ENCODE measurements around the gene MANF.

The MANF gene

DNA sequence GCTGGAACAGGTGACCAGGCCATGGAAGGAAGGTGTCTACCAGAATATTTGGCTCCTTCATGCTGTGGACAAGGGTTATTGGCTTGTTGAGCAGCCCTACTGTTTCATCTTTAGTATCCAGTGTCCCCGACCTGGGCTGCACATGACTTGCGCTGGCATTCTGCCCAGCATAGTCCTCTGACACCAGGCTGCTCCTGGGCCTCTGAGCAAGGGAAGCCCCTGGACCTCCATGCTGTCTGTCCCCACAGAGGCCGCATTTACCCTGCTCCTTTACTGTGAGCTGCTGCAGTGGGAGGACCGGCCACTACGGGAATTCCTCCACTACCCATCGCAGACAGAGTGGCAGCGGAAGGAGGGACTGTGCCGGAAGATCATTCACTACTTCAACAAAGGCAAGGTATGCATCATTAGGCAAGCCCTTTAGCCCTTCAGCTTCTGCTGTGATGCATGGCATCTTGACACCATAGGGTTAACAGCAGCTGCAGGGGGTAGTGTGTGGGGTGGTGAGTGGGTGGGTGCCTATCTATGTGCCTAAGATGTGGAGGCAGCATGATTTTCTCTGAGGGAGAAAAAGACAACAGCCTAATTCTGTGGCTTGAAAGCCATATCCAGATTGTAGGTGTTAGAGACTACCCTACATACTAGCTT is 44.0 kb upstream of the MANF start:
- Histone ChIP-seq H3K36me3 (no peaks in the 10 kb centered on the region), H3K4me1 (no peaks in the 10 kb centered on the region), H3K4me3 (ENCODE audit: low read depth, low read length) (no peak overlapping the region), H3K9me3 (no peaks in the 10 kb centered on the region), H3K27me3 (no peaks in the 10 kb centered on the region)
- no peak for DNase-seq
- TF ChIP-seq, protein P1, sequence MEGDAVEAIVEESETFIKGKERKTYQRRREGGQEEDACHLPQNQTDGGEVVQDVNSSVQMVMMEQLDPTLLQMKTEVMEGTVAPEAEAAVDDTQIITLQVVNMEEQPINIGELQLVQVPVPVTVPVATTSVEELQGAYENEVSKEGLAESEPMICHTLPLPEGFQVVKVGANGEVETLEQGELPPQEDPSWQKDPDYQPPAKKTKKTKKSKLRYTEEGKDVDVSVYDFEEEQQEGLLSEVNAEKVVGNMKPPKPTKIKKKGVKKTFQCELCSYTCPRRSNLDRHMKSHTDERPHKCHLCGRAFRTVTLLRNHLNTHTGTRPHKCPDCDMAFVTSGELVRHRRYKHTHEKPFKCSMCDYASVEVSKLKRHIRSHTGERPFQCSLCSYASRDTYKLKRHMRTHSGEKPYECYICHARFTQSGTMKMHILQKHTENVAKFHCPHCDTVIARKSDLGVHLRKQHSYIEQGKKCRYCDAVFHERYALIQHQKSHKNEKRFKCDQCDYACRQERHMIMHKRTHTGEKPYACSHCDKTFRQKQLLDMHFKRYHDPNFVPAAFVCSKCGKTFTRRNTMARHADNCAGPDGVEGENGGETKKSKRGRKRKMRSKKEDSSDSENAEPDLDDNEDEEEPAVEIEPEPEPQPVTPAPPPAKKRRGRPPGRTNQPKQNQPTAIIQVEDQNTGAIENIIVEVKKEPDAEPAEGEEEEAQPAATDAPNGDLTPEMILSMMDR (IDR thresholded peaks at IDR 0.05; ENCODE audit: low read depth, low read length), result no peak

DNA sequence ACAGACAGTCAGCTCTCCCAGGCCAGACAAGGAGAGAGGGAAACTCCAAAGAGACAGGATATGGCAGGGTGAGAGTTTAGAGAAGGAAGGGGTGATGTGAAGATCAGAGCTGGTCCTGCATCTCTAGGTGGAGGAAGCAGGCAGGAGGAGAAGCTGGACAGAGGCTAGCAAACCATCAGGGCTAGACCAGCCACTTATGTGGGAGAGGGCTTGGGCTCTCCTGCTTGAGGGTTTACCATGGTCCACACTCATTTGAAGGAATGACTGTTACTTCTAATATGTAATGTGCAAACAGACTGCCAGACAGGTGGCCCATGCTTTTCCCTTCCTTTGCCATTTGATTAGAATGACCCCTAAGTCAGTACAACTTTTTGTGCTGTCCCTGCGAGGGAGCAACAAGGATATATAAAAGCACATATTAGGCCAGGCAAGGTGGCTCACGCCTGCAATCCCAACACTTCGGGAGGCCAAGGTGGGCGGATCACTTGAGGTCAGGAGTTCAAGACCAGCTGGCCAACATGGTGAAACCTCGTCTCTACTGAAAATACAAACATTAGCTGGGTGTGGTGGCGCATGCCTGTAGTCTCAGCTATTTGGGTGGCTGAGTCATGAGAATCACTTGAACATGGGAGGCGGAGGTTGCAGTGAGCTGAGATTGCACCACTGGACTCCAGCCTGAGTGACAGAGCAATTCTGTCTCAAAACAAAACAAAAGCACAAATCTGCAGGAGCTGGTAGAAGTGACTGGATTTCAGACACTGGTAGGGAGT is 41.0 kb upstream of the MANF start:
- TF ChIP-seq, protein P1 (IDR thresholded peaks at IDR 0.05; ENCODE audit: low read depth, low read length), result no peak
- no peak for DNase-seq
- Histone ChIP-seq H3K4me1 (no peaks in the 10 kb centered on the region), H3K9me3 (no peaks in the 10 kb centered on the region), H3K36me3 (no peaks in the 10 kb centered on the region), H3K27me3 (no peaks in the 10 kb centered on the region), H3K4me3 (ENCODE audit: low read depth, low read length) (no peak overlapping the region)

DNA sequence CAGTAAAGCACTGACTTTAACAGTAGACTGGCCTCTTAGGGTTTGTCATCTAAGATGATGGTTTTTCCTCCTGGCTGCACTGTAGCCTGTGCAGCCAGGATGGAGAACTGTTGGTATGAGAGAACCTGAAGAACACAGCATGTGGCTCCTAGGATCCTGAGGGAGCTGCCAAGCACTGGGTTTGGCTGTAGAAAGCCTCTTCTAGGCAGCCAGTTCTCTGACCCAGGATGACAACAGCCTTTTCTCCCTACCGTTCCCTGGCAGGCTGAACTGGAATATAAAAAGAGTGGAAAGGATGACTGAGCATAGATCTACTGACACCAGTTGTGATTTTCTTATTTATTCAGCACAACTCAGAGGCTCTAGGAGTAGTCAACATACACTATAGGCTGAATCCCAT is 34.3 kb upstream of the MANF start:
- H3K9me3 ChIP-seq, result no peaks in the 10 kb centered on the region
- H3K4me1 ChIP-seq, result no peaks in the 10 kb centered on the region
- DNase-seq, result no peak

DNA sequence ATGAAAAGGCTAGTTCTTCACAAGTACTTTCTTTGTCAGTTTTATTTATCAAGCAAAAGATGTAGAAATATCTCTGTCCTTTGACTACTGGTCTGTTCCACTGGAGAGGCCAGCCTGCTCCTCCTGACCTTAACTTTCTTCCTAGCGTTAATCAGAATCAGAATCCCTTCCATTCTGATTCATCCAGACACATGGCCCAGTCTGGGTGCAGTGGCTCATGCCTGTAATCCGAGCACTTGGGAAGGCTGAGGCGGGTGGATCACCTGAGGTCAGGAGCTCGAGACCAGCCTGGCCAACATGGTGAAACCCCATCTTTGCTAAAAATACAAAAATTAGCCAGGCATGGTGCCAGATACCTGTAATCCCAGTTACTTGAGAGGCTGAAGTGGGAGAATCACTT is 32.0 kb upstream of the MANF start:
- DNase-seq, result no peak
- Histone ChIP-seq H3K4me3 (ENCODE audit: low read depth, low read length) (no peak overlapping the region), H3K9me3 (no peaks in the 10 kb centered on the region), H3K27me3 (no peaks in the 10 kb centered on the region), H3K36me3 (no peaks in the 10 kb centered on the region), H3K4me1 (no peaks in the 10 kb centered on the region)
- TF ChIP-seq, protein P1 (IDR thresholded peaks at IDR 0.05; ENCODE audit: low read depth, low read length), result no peak

More for the DNA sequence above, 34.3 kb upstream of the MANF start:
- Histone ChIP-seq H3K27me3 (no peaks in the 10 kb centered on the region), H3K4me3 (ENCODE audit: low read depth, low read length) (no peak overlapping the region), H3K36me3 (no peaks in the 10 kb centered on the region)
- TF ChIP-seq, protein P1 (IDR thresholded peaks at IDR 0.05; ENCODE audit: low read depth, low read length), result no peak

DNA sequence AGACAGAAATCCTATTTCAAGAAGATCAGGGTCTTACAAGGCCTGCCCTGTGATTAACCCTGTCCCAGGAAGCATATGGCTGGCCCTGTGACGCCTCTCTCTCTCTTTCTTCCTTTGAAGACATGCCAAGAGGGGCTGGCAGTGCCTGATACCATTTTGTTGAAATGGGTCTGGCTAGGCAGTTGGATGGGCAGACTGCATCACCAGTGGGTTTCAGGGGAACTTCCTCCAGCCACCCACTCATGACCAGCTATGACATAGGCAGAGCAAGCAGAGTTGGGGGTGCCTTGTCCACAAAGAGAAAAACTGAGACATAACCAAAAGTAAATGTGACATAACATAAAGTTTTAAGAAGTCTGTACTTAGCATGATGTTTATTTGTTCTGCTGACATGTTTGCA is 31.4 kb upstream of the MANF start:
- no peak for DNase-seq
- Histone ChIP-seq H3K4me3 (ENCODE audit: low read depth, low read length) (no peak overlapping the region), H3K27me3 (no peaks in the 10 kb centered on the region), H3K4me1 (no peaks in the 10 kb centered on the region), H3K36me3 (no peaks in the 10 kb centered on the region), H3K9me3 (no peaks in the 10 kb centered on the region)
- TF ChIP-seq, protein P1 (IDR thresholded peaks at IDR 0.05; ENCODE audit: low read depth, low read length), result no peak

DNA sequence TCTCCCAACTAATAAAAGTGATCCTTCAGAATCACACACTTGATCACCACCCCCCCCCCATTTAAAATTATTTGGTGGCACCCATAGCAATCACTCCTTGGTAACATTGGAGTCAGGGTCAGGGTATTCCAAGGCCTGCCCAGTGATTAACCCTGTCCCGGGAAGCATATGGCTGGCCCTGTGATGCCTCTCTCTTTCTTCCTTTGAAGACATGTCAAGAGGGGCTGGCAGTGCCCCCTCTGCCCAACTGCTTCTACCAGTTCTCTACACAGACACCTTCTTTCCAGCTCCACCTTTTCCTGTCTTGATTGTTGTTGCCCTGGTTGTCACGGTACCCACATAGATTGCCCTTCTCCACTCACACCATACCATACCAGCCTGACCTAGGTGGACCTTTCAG is 30.9 kb upstream of the MANF start:
- Histone ChIP-seq H3K36me3 (no peaks in the 10 kb centered on the region), H3K4me1 (no peaks in the 10 kb centered on the region), H3K4me3 (ENCODE audit: low read depth, low read length) (no peak overlapping the region), H3K9me3 (no peaks in the 10 kb centered on the region), H3K27me3 (no peaks in the 10 kb centered on the region)
- TF ChIP-seq, protein P1 (IDR thresholded peaks at IDR 0.05; ENCODE audit: low read depth, low read length), result no peak
- no peak for DNase-seq
